HG02798 (cell line): Measurements from ENCODE around the gene OR9Q1.

Experiments
- ATAC-seq: cut with Tn5 transposase; IDR thresholded peaks from one replicate; pipeline ENCODE4 v1.9.1; 2021; ENCODE audit warnings: mild to moderate bottlenecking; ENCODE audit not compliant: unreplicated experiment, poor library complexity

The OR9Q1 gene

DNA sequence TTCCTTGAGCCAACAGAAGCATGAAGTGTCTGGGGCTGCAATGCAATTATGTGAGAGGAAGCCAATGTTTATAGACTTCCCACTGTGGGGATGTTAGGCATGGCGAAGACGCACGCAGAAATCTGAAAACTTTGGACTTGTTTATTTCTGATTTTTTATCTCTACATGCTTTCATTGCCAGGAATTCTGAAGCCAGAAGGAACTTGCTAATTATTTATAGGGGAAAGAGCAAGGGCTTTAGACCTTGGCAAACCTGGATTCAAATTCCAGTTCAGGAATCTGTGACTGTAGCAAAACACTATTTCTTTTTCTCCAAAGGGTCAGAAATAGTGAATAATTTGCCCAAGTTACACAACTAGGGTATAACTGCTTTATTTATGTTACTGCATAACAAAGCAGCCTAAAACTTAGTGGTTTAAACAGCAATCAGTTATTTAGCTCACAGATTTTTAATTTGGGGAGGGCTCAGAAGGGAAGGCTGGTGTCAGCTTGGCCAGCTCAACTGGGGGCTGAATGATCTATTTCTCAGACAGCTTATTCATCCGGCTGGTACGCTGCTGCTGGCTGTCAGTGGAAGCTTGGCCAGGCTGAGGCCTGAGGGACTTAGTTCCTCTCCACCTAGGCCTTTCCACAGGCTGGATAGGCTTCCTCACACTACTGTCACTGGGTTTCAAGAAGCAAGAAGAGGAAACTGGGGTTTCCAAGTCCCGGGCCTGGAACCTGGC lies 5.2 kb downstream of the OR9Q1 start:
- ATAC-seq = no peak

- no peak for ATAC-seq
Measured at GRCh38 chr11:58030653-58031052, 7.0 kb downstream of the OR9Q1 start, which contains the start of gene OR6Q1. OR6Q1 (plus strand) TSS chr11:58030953; CDS start chr11:58030953, 0 bp downstream.

- no peak for ATAC-seq
Measured at GRCh38 chr11:58034471-58034870, 10.8 kb downstream of the OR9Q1 start.

GRCh38 chr11:58039589-58039988 lies 15.9 kb downstream of the OR9Q1 start:
- ATAC-seq = no peak

- ATAC-seq = no peak
Measured at GRCh38 chr11:58043379-58043778, 19.7 kb downstream of the OR9Q1 start.

DNA sequence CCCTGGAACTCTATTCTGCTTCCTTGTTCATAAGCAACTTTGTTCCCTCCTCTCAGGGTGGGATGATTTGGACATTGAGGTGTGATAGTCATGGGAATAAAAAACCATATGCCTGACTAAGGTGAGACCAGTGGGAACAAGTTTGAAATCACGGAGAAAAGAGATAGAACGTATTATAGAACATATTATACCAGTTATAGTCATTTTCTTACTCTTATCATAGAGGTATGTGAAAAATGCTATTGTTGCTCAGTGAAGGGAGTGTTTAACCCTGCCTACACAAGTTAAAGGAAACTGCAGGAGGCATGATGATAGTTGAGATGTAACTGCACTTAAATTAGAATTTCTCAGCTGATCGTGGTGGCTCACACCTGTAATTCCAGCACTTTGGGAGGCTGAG lies 22.6 kb downstream of the OR9Q1 start:
- no peak for ATAC-seq

DNA sequence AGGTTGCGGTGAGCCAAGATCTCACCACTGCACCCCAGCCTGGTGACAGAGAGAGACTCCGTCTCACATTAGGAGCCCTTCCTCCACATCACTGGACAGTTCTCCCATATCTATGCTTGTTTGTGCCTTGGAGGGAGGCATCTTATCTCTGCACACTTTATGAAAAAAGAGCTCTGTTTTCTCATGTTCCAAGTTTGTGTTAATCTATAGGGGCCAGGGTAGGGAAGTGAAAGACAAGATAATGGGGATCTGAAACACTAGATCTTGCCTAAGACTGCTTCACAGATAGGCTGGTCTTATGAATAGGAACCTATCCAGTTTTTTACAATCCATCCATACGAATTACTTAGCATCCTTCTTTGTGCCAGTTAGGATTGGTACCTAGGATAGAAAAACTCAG lies 24.1 kb downstream of the OR9Q1 start:
- ATAC-seq = no peak

DNA sequence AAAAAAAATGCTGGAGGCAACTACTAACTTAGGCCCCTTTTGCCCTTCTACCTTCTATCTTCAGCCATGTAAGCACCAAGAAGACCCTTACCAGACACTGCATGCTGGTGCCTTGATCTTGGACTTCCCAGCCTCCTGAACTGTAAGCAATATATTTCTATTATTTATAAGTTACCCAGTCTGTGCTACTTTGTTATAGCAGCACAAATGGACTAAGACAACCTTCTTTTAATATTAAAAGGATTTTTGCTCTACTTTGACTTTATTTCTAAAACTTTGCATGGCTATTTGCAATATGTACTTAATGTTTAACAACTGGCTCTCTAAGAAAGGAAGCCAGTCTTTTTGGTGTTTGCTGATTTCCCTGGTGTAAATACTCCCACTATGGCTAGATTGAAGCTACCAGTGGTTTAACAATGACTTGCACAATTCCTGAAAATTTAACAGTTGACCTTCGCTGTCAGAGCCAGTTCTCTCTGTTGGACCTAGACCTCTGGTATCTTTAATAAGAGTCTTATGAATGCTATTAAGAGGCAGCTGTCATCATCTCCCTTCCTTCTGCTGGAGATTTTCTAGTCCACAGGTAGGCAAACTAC lies 32.2 kb downstream of the OR9Q1 start:
- no peak for ATAC-seq

DNA sequence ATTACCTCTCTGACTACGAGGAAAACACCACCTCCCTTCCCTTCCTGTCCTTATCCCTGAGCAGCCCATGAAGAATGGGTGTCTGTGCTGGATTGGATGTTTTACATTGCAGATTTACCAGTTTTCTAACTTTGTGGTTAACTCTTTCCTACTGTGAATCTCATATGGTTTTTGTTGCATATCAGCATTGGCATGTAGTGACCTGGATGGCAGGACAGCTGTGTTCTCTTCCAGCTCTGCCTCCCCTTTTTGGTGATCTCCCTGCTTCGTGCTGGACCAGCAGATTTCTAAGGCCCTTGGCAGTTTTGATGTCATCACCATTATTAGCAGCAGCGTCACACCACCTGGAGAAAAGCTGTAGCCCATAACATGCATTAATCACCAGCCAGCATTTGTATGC lies 33.8 kb downstream of the OR9Q1 start:
- no peak for ATAC-seq

GRCh38 chr11:58058276-58059006 lies 34.8 kb downstream of the OR9Q1 start:
- ATAC-seq = no peak

- ATAC-seq = no peak
Measured at GRCh38 chr11:58059007-58059350, 35.3 kb downstream of the OR9Q1 start.

- ATAC-seq = no peak
Measured at GRCh38 chr11:58060535-58060934, 36.9 kb downstream of the OR9Q1 start.

GRCh38 chr11:58060939-58061672 lies 37.4 kb downstream of the OR9Q1 start:
- ATAC-seq = no peak

GRCh38 chr11:58061813-58062212 lies 38.1 kb downstream of the OR9Q1 start:
- ATAC-seq = no peak

DNA sequence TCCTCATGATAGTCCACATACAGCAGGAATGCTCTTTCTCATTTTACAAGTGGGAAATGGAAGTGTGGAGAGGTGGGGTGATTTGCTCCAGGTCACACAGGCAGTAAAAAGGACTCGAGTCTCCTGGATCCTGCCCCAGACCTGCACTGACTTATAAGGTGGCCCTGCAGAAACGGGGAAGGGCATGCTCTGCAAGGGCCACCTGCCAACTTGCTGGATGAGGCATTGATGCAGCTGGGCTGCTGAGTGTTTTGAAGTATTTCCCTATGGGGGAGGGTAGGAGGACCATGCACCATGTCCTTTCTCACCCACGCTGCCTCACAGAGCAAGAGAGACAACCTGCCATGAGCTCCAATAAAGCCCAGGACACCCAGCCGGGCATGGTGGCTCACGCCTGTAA lies 44.0 kb downstream of the OR9Q1 start:
- ATAC-seq = no peak

DNA sequence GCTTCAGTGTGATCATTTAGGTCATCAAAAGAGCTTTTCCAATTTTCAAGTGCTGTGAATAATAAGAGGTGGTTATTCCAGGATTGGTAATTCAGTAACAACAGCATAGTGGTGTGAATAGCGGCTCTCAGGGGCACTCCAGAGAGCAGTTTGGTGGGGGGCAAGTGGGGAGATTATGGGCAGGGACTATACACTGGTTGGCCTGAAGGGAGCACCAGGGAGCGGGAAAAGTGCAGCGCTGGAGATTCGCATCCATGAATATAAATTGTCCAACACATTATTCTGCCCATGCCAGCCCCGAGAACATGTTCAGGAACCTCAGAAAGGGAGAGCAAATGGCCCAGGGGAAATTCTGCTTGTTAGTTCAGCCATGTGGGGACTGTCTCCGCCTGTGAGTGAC lies 45.0 kb downstream of the OR9Q1 start:
- no peak for ATAC-seq

- no peak for ATAC-seq
Measured at GRCh38 chr11:58070585-58070984, 46.9 kb downstream of the OR9Q1 start.

- no peak for ATAC-seq
Measured at GRCh38 chr11:58075781-58076180, 52.1 kb downstream of the OR9Q1 start.

DNA sequence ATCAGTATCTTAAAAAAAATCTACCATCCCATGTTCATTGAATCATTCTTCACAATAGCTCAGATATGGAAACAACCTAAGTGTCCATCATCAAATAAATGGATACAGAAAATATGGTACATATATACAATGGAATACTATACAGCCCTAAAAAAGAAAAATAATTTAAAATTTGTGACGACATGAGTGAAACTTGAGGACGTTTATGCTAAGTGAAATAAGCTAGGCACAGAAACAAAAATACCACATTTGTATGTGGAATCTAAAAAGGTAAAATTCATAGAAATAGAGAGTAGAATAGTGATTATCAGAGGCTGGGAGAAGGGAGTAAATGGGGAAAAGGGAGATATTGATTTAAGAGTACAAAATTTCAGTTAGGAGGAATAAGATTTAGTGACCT lies 62.8 kb downstream of the OR9Q1 start:
- no peak for ATAC-seq

DNA sequence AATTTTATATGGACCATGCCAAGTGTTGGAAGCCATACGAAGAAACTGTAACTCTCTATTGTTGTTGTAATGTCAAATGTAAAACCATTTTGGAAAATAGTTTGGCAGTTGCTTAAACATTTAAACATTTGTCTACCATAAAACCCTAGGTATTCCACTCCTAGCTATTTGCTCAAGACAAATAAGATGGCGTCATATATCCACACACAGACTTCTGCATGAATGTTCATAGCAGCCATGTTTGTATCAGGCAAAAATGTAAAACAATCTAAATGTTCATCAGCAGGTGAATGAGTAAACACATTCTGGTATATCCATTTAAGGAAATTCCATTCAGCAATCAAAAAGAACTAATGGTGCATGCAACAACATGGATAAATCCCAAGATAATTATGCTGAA lies 73.8 kb downstream of the OR9Q1 start:
- ATAC-seq = no peak

- ATAC-seq = no peak
Measured at GRCh38 chr11:58121096-58121495, 97.4 kb downstream of the OR9Q1 start.
